ENCODE results near the gene IFNG-AS1. TPM values are rescaled to one million over a fixed set of nuclear protein-coding genes. Genes with fewer than 3 reads are reported as not detected.

Gene IFNG-AS1
- total RNA-seq, 1 experiment from 2014 or later: not detected

DNA sequence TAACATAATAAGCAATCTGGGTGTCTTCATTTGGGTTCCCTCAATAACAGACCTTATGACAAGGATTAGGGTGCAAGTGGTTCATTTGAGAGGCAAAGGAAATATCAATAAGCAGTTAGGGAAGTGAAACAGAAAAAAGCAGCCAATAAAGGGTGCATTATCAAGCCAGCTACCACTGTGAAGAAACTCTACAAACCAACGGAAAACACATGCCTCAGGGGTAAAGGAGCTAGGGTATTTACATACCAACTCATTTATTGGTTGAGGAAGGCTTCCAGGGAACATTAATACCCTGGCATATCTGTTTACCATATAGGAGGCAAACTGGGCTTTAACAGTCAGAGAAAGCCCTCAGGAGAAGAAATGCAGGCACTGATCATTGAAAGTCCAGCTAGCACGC lies 22.7 kb upstream of the IFNG-AS1 start:
- TF ChIP-seq, protein P1, sequence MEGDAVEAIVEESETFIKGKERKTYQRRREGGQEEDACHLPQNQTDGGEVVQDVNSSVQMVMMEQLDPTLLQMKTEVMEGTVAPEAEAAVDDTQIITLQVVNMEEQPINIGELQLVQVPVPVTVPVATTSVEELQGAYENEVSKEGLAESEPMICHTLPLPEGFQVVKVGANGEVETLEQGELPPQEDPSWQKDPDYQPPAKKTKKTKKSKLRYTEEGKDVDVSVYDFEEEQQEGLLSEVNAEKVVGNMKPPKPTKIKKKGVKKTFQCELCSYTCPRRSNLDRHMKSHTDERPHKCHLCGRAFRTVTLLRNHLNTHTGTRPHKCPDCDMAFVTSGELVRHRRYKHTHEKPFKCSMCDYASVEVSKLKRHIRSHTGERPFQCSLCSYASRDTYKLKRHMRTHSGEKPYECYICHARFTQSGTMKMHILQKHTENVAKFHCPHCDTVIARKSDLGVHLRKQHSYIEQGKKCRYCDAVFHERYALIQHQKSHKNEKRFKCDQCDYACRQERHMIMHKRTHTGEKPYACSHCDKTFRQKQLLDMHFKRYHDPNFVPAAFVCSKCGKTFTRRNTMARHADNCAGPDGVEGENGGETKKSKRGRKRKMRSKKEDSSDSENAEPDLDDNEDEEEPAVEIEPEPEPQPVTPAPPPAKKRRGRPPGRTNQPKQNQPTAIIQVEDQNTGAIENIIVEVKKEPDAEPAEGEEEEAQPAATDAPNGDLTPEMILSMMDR (conservative IDR thresholded peaks at IDR 0.05; ENCODE audit: low read depth, low read length): no peak
- TF ChIP-seq EZH2 (IDR thresholded peaks at IDR 0.05; ENCODE audit: low read length, unreplicated experiment): no peak
- TF ChIP-seq EZH2phosphoT487 (IDR thresholded peaks at IDR 0.05; ENCODE audit: borderline replicate concordance, low read length): no peak
- Histone ChIP-seq H3K4me1 (ENCODE audit: insufficient read depth, low read length) (peaks cover 27% of the 10 kb centered on the region), H3K9me3 (ENCODE audit: low read length) (no peaks in the 10 kb centered on the region), H3K79me2 (ENCODE audit: low read length) (no peaks in the 10 kb centered on the region), H3K27me3 (ENCODE audit: low read length) (no peaks in the 10 kb centered on the region), H2AFZ (ENCODE audit: low read length) (peak overlapping the region; percentile 24; the same call in 1 of the 2 replicates), H4K20me1 (ENCODE audit: low read length) (no peaks in the 10 kb centered on the region), H3K27ac (ENCODE audit: low read length) (no peak overlapping the region), H3K36me3 (ENCODE audit: low read depth, low read length) (no peaks in the 10 kb centered on the region), H3K9ac (ENCODE audit: low read length) (no peak overlapping the region), H3K9me2 (replicated peaks; ENCODE audit: low read length) (no peaks in the 10 kb centered on the region), H3F3A (ENCODE audit: low read length, unreplicated experiment) (no peaks in the 10 kb centered on the region), H3K4me3 (ENCODE audit: low read length) (no peak overlapping the region), H3K4me2 (ENCODE audit: low read length) (peak overlapping the region; percentile 44; the same call in 1 of the 2 replicates)
- ATAC-seq (peak; percentile 61), DNase-seq (peak; percentile 56)
- no TSS peak for BruUV-seq (replicated peaks)
- POLR2A ChIA-PET (ENCODE audit: unreplicated experiment): no interaction called here
- intact Hi-C loops (cut with micrococcal nuclease): no loop called here
- CTCF ChIA-PET: no interaction called here

DNA sequence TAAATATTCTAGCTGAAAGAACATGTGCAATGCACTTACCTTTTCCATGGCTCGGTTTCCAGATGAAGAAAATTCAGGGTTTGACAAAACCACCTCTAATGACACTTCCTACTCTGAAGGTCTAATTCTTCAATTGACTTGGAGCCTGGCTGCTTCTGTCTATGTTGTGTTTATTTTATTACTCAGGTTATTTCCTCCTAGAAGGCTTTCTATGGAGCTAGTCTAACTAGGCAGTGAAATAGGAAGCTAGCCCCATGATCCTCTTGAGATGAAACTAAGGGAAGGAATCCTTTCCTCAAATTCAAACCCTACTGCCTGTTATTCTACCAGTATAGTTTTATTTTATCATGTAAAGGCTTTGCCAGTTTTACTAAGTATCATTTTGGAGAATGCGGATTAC lies 20.9 kb upstream of the IFNG-AS1 start:
- Histone ChIP-seq H3K36me3 (ENCODE audit: low read depth, low read length) (no peaks in the 10 kb centered on the region), H3K79me2 (ENCODE audit: low read length) (no peaks in the 10 kb centered on the region), H3K9ac (ENCODE audit: low read length) (no peak overlapping the region), H3K4me2 (ENCODE audit: low read length) (no peak overlapping the region), H3F3A (ENCODE audit: low read length, unreplicated experiment) (no peaks in the 10 kb centered on the region), H3K9me2 (replicated peaks; ENCODE audit: low read length) (no peaks in the 10 kb centered on the region), H3K27ac (ENCODE audit: low read length) (no peak overlapping the region), H3K27me3 (ENCODE audit: low read length) (no peaks in the 10 kb centered on the region), H2AFZ (ENCODE audit: low read length) (no peak overlapping the region), H3K9me3 (ENCODE audit: low read length) (no peaks in the 10 kb centered on the region), H4K20me1 (ENCODE audit: low read length) (no peaks in the 10 kb centered on the region), H3K4me1 (ENCODE audit: insufficient read depth, low read length) (peaks cover 27% of the 10 kb centered on the region), H3K4me3 (ENCODE audit: low read length) (no peak overlapping the region)
- TF ChIP-seq EZH2 (IDR thresholded peaks at IDR 0.05; ENCODE audit: low read length, unreplicated experiment) (no peak), EZH2phosphoT487 (IDR thresholded peaks at IDR 0.05; ENCODE audit: borderline replicate concordance, low read length) (no peak)
- TF ChIP-seq, protein P1 (conservative IDR thresholded peaks at IDR 0.05; ENCODE audit: low read depth, low read length): no peak
- intact Hi-C loops (cut with micrococcal nuclease): no loop called here
- peak; percentile 59 for DNase-seq
- no TSS peak for BruUV-seq (replicated peaks)
- POLR2A ChIA-PET (ENCODE audit: unreplicated experiment): no interaction called here
- CTCF ChIA-PET: interaction anchor here (0.6 kb wide), 1 partner anchor 386 kb away, joined by 3 read pairs; no protein-coding TSS in a partner anchor
- ATAC-seq: peak; percentile 83

DNA sequence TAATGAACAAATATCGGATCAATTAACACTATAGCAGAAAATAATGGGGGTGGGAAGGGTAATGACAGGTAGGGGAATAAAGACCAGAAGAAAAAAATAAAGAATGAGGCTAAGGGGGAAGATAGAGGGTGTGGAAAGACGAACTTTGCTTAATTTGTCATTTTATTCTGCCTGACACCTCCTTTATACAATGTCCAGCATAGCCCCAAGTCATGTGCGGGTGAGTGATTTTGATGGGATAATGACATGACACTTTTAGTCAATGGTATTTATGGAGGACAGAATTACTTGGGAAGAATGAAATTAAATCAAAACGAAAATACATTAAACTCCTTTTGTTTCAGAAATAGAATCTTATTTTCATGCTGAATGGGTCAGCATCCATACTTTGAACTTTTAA lies 20.5 kb upstream of the IFNG-AS1 start:
- CTCF ChIA-PET: no interaction called here
- ATAC-seq (no peak), DNase-seq (no peak)
- Histone ChIP-seq H3F3A (ENCODE audit: low read length, unreplicated experiment) (no peaks in the 10 kb centered on the region), H3K9ac (ENCODE audit: low read length) (no peak overlapping the region), H3K9me2 (replicated peaks; ENCODE audit: low read length) (no peaks in the 10 kb centered on the region), H2AFZ (ENCODE audit: low read length) (no peak overlapping the region), H3K4me2 (ENCODE audit: low read length) (no peak overlapping the region), H3K79me2 (ENCODE audit: low read length) (no peaks in the 10 kb centered on the region), H3K36me3 (ENCODE audit: low read depth, low read length) (no peaks in the 10 kb centered on the region), H3K4me3 (ENCODE audit: low read length) (no peak overlapping the region), H3K9me3 (ENCODE audit: low read length) (no peaks in the 10 kb centered on the region), H4K20me1 (ENCODE audit: low read length) (no peaks in the 10 kb centered on the region), H3K4me1 (ENCODE audit: insufficient read depth, low read length) (peaks cover 27% of the 10 kb centered on the region), H3K27ac (ENCODE audit: low read length) (no peak overlapping the region), H3K27me3 (ENCODE audit: low read length) (no peaks in the 10 kb centered on the region)
- POLR2A ChIA-PET (ENCODE audit: unreplicated experiment): no interaction called here
- intact Hi-C loops (cut with micrococcal nuclease): no loop called here
- no TSS peak for BruUV-seq (replicated peaks)
- TF ChIP-seq EZH2 (IDR thresholded peaks at IDR 0.05; ENCODE audit: low read length, unreplicated experiment) (no peak), EZH2phosphoT487 (IDR thresholded peaks at IDR 0.05; ENCODE audit: borderline replicate concordance, low read length) (no peak)
- TF ChIP-seq, protein P1 (conservative IDR thresholded peaks at IDR 0.05; ENCODE audit: low read depth, low read length): no peak

All from PC-3 (cell line).